HepG2 (cell line): ENCODE data around the gene POU2F1. TPM values are rescaled to one million over a fixed set of nuclear protein-coding genes. Genes with fewer than 3 reads are reported as not detected.

Source experiments
- ATAC-seq: fragments of 200-7000 bp; cut with Tn5 transposase; 3 replicates; pipeline ENCODE4 v1.9.1; 2020; ENCODE audit warnings: mild to moderate bottlenecking, moderate library complexity
- BruUV-seq: library from RNA; stranded (reverse); fragments of 400-500 nt; replicated peaks from 2 replicates; lab custom pipeline; 2021; lab: Mats Ljungman, UMichigan
- CTCF ChIA-PET: fragments of 300-600 bp; formaldehyde crosslinking; extraction: SDS; loops from one replicate; lab custom pipeline; 2021; ENCODE audit warnings: low total read pairs, inconsistent platforms, low intra/inter-chr PET ratio; lab: Yijun Ruan, JAX
- POLR2A ChIA-PET: fragments of 350-600 bp; sonication (Branson Sonifier 250); formaldehyde crosslinking; loops from one replicate; lab custom pipeline; 2020; ENCODE audit warnings: antibody characterized with exemption, inconsistent platforms; lab: Yijun Ruan, JAX
- DNase-seq: peaks from one replicate; pipeline ENCODE4 v3.0.0-alpha.2; 2015; ENCODE audit warnings: low spot score
- FAIRE-seq: peaks from 3 replicates; lab custom pipeline; 2011; peaks lifted over from hg19 to GRCh38; lab: Jason Lieb, UNC
- H2AFZ ChIP-seq: one replicate; pipeline ENCODE4 v1.6.1; 2011; ENCODE audit warnings: low read length, inconsistent platforms
- H3K27ac ChIP-seq: fragments of 300-600 bp; 3 replicates; pipeline ENCODE4 v1.8.0; 2011; ENCODE audit warnings: mixed run types, mild to moderate bottlenecking, mixed read lengths, low read length, inconsistent platforms; ENCODE audit not compliant: insufficient read depth; ENCODE audit errors: extremely low read length
- H3K27me3 ChIP-seq, 2 experiments: fragments of 200-600 bp in 1 of 2; 2 replicates in 1 of 2; 3 replicates in 1 of 2; pipeline versions ENCODE4 v1.6.0 to v1.8.0; 2011; ENCODE audit warnings: low read length in 2 of 2, mild to moderate bottlenecking in 2 of 2, moderate library complexity in 2 of 2, inconsistent platforms in 1 of 2; ENCODE audit not compliant: insufficient read depth in 2 of 2, control insufficient read depth in 1 of 2
- H3K36me3 ChIP-seq, 2 experiments: fragments of 200-600 bp in 1 of 2; replicated peaks in 1 of 2; 2 replicates in 1 of 2; 3 replicates in 1 of 2; pipeline versions ENCODE4 v1.5.1 to v1.8.0; 2011; ENCODE audit warnings: low read length in 2 of 2, inconsistent platforms in 1 of 2; ENCODE audit not compliant: insufficient read depth in 2 of 2, control insufficient read depth in 1 of 2
- H3K4me1 ChIP-seq: 2 replicates; pipeline ENCODE4 v1.5.1; 2012; ENCODE audit warnings: low read length, inconsistent platforms; ENCODE audit not compliant: insufficient read depth
- H3K4me2 ChIP-seq: 2 replicates; pipeline ENCODE4 v1.6.0; 2011; ENCODE audit warnings: low read depth, low read length, inconsistent platforms
- H3K4me3 ChIP-seq, 3 experiments: fragments of 200-600 bp in 1 of 3; sonication (generic), shearing (Covaris generic) in 1 of 3; replicated peaks in 1 of 3; 2 replicates each; pipeline ENCODE4 v1.5.1; 2011 to 2016; ENCODE audit warnings: low read length in 3 of 3, inconsistent platforms in 2 of 3, low read depth in 2 of 3, mild to moderate bottlenecking in 2 of 3, control low read depth in 1 of 3, mixed read lengths in 1 of 3; ENCODE audit not compliant: insufficient read depth in 1 of 3
- H3K79me2 ChIP-seq: one replicate; pipeline ENCODE4 v1.6.1; 2011; ENCODE audit warnings: low read length, inconsistent platforms; ENCODE audit not compliant: insufficient read depth
- H3K9ac ChIP-seq: 2 replicates; pipeline ENCODE4 v1.6.0; 2011; ENCODE audit warnings: mild to moderate bottlenecking, low read depth, low read length, inconsistent platforms; ENCODE audit not compliant: insufficient read depth
- H3K9me3 ChIP-seq: 2 replicates; pipeline ENCODE4 v1.5.1; 2012; ENCODE audit warnings: mild to moderate bottlenecking, low read length
- H4K20me1 ChIP-seq: 2 replicates; pipeline ENCODE4 v1.6.0; 2011; ENCODE audit warnings: inconsistent platforms, mild to moderate bottlenecking, low read length, moderate library complexity; ENCODE audit not compliant: insufficient read depth
- BATF2 ChIP-seq: sonication (generic); formaldehyde crosslinking; IDR thresholded peaks from 2 replicates; pipeline ENCODE4 v1.8.0; 2022; ENCODE audit warnings: mild to moderate bottlenecking, missing genetic modification reagents, moderate library complexity
- ELF1 ChIP-seq: sonication (generic); formaldehyde crosslinking; IDR thresholded peaks from 2 replicates; pipeline ENCODE4 v1.4.0; 2020; ENCODE audit warnings: missing genetic modification reagents
- FOSL2 ChIP-seq: sonication (generic); formaldehyde crosslinking; IDR thresholded peaks from 2 replicates; pipeline ENCODE4 v1.4.0; 2020; ENCODE audit warnings: missing genetic modification reagents
- FOXM1 ChIP-seq: sonication (generic); formaldehyde crosslinking; IDR thresholded peaks from 2 replicates; pipeline ENCODE4 v1.5.0; 2020; ENCODE audit warnings: missing genetic modification reagents
- GATAD1 ChIP-seq: IDR thresholded peaks from 2 replicates; pipeline ENCODE4 v1.6.1; 2016; ENCODE audit warnings: missing genetic modification reagents, missing compliant biosample characterization
- HMGXB3 ChIP-seq: sonication (generic); formaldehyde crosslinking; IDR thresholded peaks from 2 replicates; pipeline ENCODE4 v1.4.0; 2020; ENCODE audit warnings: missing genetic modification reagents, borderline replicate concordance
- KLF6 ChIP-seq: IDR thresholded peaks from 2 replicates; pipeline ENCODE4 v1.8.0; 2016; ENCODE audit warnings: missing biosample characterization, missing genetic modification reagents
- NCOA2 ChIP-seq: sonication (generic); formaldehyde crosslinking; IDR thresholded peaks from 2 replicates; pipeline ENCODE4 v1.8.0; 2022; ENCODE audit warnings: inconsistent platforms
- POLR2AphosphoS2 ChIP-seq: IDR thresholded peaks from 2 replicates; pipeline ENCODE4 v1.6.1; 2011; ENCODE audit warnings: low read depth, low read length, improper control_type of control experiment
- PRDM10 ChIP-seq: sonication (generic); formaldehyde crosslinking; IDR thresholded peaks from 2 replicates; pipeline ENCODE4 v1.4.0; 2020; ENCODE audit warnings: low read depth, missing genetic modification reagents
- SKIL ChIP-seq: sonication (generic); formaldehyde crosslinking; IDR thresholded peaks from 2 replicates; pipeline ENCODE4 v1.8.0; 2022; ENCODE audit warnings: missing genetic modification reagents, mild to moderate bottlenecking, moderate library complexity, borderline replicate concordance
- SMARCE1 ChIP-seq: fragments of 450-650 bp; IDR thresholded peaks from 2 replicates; pipeline ENCODE4 v1.6.1; 2017; ENCODE audit warnings: borderline replicate concordance
- ZNF737 ChIP-seq: sonication (generic); formaldehyde crosslinking; IDR thresholded peaks from 2 replicates; pipeline ENCODE4 v1.5.0; 2020; ENCODE audit warnings: missing genetic modification reagents, mild to moderate bottlenecking, borderline replicate concordance
- ZNF773 ChIP-seq: sonication (generic); formaldehyde crosslinking; IDR thresholded peaks from 2 replicates; pipeline ENCODE4 v1.4.0; 2020; ENCODE audit warnings: missing genetic modification reagents, borderline replicate concordance
- ZNF780A ChIP-seq: sonication (generic); formaldehyde crosslinking; IDR thresholded peaks from 2 replicates; pipeline ENCODE4 v1.8.0; 2022; ENCODE audit warnings: mild to moderate bottlenecking, missing genetic modification reagents, moderate library complexity
- WGBS: methylation state at CpG from one replicate; pipeline ENCODE4 v1.1.6; 2017; ENCODE audit warnings: low lambda C conversion rate; 5-methylcytosine and 5-hydroxymethylcytosine counted together
- in situ Hi-C: cut with HindIII; loops from 2 replicates; pipeline ENCODE4 v1.10.0; 2017; ENCODE audit warnings: low pct_unique_long_range_greater_than_20kb; ENCODE audit not compliant: extremely low pct_ligation_motif_present
- intact Hi-C: fragments of 100-400 bp; cut with micrococcal nuclease; formaldehyde crosslinking; loops from one replicate; pipeline ENCODE4 v1.10.0; 2022; ENCODE audit not compliant: unreplicated experiment
- polyA plus RNA-seq, 8 experiments: library from polyadenylated mRNA; depleted of rRNA in 3 of 8; stranded (reverse) in 7 of 8; unstranded in 1 of 8; fragments of >200 nt; fragmentation: Illumina TruSeq in 4 of 8; extraction: Trizol in 4 of 8; gene quantifications; 2 replicates each; pipeline versions ENCODE4 v1.2.1 to v1.2.3, GENCODE V29; 2011 to 2016; ENCODE audit warnings: low read depth in 4 of 8, missing spikeins in 1 of 8, mixed read lengths in 1 of 8; ENCODE audit not compliant: insufficient read depth in 1 of 8
- total RNA-seq, 5 experiments: library from RNA; depleted of rRNA; stranded (reverse); fragments of >200 nt; fragmentation: Illumina TruSeq; extraction: Trizol; gene quantifications; 2 replicates each; pipeline ENCODE4 v1.2.3, GENCODE V29; 2016; ENCODE audit warnings: low read depth in 1 of 5

Gene POU2F1
- total and polyA plus RNA-seq, 2 of the 13 experiments (the other 11 are each of a cell fraction or from before 2014, with no cell fraction given) = 10.2 to 13.0 TPM

- DNase-seq (no peak), ATAC-seq (no peak), FAIRE-seq (no peak)
- Histone ChIP-seq H3K36me3 (no peaks in the 10 kb centered on the region), H3K9ac (no peak overlapping the region), H3K9me3 (no peaks in the 10 kb centered on the region), H3K27me3 (peaks cover 0 to 44% of the 10 kb centered on the region in 2 experiments; a peak in 3 of 5 replicates), H3K4me1 (peaks cover 20% of the 10 kb centered on the region), H3K79me2 (no peaks in the 10 kb centered on the region), H3K27ac (no peak overlapping the region), H3K4me3 (no peak overlapping the region), H4K20me1 (no peaks in the 10 kb centered on the region), H2AFZ (no peak overlapping the region), H3K4me2 (no peak overlapping the region)
- ChIA-PET POLR2A (no interaction called here), CTCF (no interaction called here)
- no TSS peak for BruUV-seq
- in situ Hi-C loops (loop anchor here (5.0 to 10.0 kb wide), 2 partner anchors 373 to 556 kb away; no protein-coding TSS in a partner anchor), intact Hi-C loops (no loop called here)
- 63% methylated on average over 2 of the region's 4 CpGs for WGBS
- TF ChIP-seq KLF6 (no peak), ZNF773 (CRISPR knock-in tag) (no peak), BATF2 (CRISPR knock-in tag) (no peak), NCOA2 (CRISPR knock-in tag) (no peak), HMGXB3 (CRISPR knock-in tag) (no peak), PRDM10 (CRISPR knock-in tag) (no peak), ELF1 (CRISPR knock-in tag) (no peak), SKIL (CRISPR knock-in tag) (no peak), ZNF737 (CRISPR knock-in tag) (no peak), ZNF780A (no peak), SMARCE1 (no peak), FOXM1 (no peak), GATAD1 (CRISPR knock-in tag) (no peak), FOSL2 (CRISPR knock-in tag) (no peak), POLR2AphosphoS2 (no peak)
Observed at GRCh38 chr1:167440345-167440744, 219.7 kb downstream of the POU2F1 start.
